Vagina (tissue), 2 donors: Measurements from ENCODE around the gene BEAN1. TPM values are rescaled to one million over a fixed set of nuclear protein-coding genes. Genes with fewer than 3 reads are reported as not detected.

Source experiments
- DNase-seq, 2 donors: peaks; one replicate each; pipeline ENCODE4 v3.0.0-alpha.2; 2017; ENCODE audit errors: extremely low spot score in 2 of 2
- H3K27ac ChIP-seq: fragments of 200-600 bp; sonication (generic); one replicate; pipeline ENCODE4 v1.5.1; 2019
- H3K27me3 ChIP-seq: fragments of 200-600 bp; sonication (generic); one replicate; pipeline ENCODE4 v1.5.1; 2019
- H3K36me3 ChIP-seq, 2 donors: fragments of 200-600 bp; sonication (generic); one replicate each; pipeline ENCODE4 v1.5.1; 2017 to 2019
- H3K4me1 ChIP-seq: fragments of 200-600 bp; sonication (generic); one replicate; pipeline ENCODE4 v1.5.1; 2019
- H3K4me3 ChIP-seq, 2 donors: fragments of 200-600 bp; sonication (generic); 1 replicate in 1 of 2; 2 replicates in 1 of 2; pipeline ENCODE4 v1.5.1; 2016 to 2019
- H3K9me3 ChIP-seq: fragments of 200-600 bp; sonication (generic); one replicate; pipeline ENCODE4 v1.5.1; 2019
- CTCF ChIP-seq, 3 experiments: fragments of 450-650 bp in 2 of 3; fragments of 200-600 bp in 1 of 3; sonication (generic) in 1 of 3; IDR thresholded peaks; one replicate each; pipeline ENCODE4 v1.5.1; 2017 to 2019; ENCODE audit warnings: antibody characterized with exemption in 3 of 3, mild to moderate bottlenecking in 2 of 3, moderate library complexity in 2 of 3
- POLR2A ChIP-seq, 2 donors: fragments of 450-650 bp; IDR thresholded peaks; one replicate each; pipeline ENCODE4 v1.6.1; 2017; ENCODE audit warnings: antibody characterized with exemption in 2 of 2, mild to moderate bottlenecking in 2 of 2, moderate library complexity in 2 of 2
- POLR2AphosphoS5 ChIP-seq, 2 donors: sonication (generic); formaldehyde crosslinking; IDR thresholded peaks; one replicate each; pipeline ENCODE4 v1.9.0; 2017; ENCODE audit warnings: antibody characterized with exemption in 2 of 2, mild to moderate bottlenecking in 2 of 2, low read depth in 1 of 2; ENCODE audit not compliant: insufficient read depth in 1 of 2
- intact Hi-C: fragments of 100-400 bp; cut with DNase I; formaldehyde crosslinking; loops from one replicate; pipeline ENCODE4 v1.15.1; 2023
- total RNA-seq: library from RNA; depleted of rRNA; stranded (reverse); fragments of >200 nt; gene quantifications from one replicate; pipeline ENCODE4 v1.2.3, GENCODE V29; 2016

The BEAN1 gene
- total RNA-seq, 1 donor from 2014 or later = not detected

GRCh38 chr16:66427871-66428681 lies 981 bp downstream of the BEAN1 start:
- no peaks in the 10 kb centered on the region for H3K36me3 ChIP-seq
- no peaks in the 10 kb centered on the region for H3K9me3 ChIP-seq
- peaks cover 23% of the 10 kb centered on the region for H3K4me1 ChIP-seq
- no peak for DNase-seq
- no peak overlapping the region for H3K27ac ChIP-seq
- intact Hi-C loops = no loop called here
- no peaks in the 10 kb centered on the region for H3K27me3 ChIP-seq
- TF ChIP-seq POLR2AphosphoS5 (IDR thresholded peaks at IDR 0.05; ENCODE audit: insufficient read depth in 1 of 2, low read depth in 1 of 2) = no peak
- no peak for TF ChIP-seq CTCF (IDR thresholded peaks at IDR 0.05)
- no peak for TF ChIP-seq POLR2A (IDR thresholded peaks at IDR 0.05)
- peak overlapping the region; percentile 44 to 67 for H3K4me3 ChIP-seq

- H3K9me3 ChIP-seq = no peaks in the 10 kb centered on the region
- intact Hi-C loops = no loop called here
- no peaks in the 10 kb centered on the region for H3K36me3 ChIP-seq
- TF ChIP-seq CTCF (IDR thresholded peaks at IDR 0.05) (no peak), POLR2AphosphoS5 (IDR thresholded peaks at IDR 0.05; ENCODE audit: insufficient read depth in 1 of 2, low read depth in 1 of 2) (no peak), POLR2A (IDR thresholded peaks at IDR 0.05) (no peak)
- H3K4me3 ChIP-seq = no peak overlapping the region
- no peaks in the 10 kb centered on the region for H3K27me3 ChIP-seq
- DNase-seq = peak in 1 of 2 donors; percentile 52
- no peak overlapping the region for H3K27ac ChIP-seq
- peaks cover 23% of the 10 kb centered on the region for H3K4me1 ChIP-seq
These were observed 1.7 kb downstream of the BEAN1 start for GRCh38 chr16:66428682-66429251.

GRCh38 chr16:66429290-66429962 lies 2.3 kb downstream of the BEAN1 start:
- TF ChIP-seq POLR2A (IDR thresholded peaks at IDR 0.05) (no peak), CTCF (IDR thresholded peaks at IDR 0.05) (no peak), POLR2AphosphoS5 (IDR thresholded peaks at IDR 0.05; ENCODE audit: insufficient read depth in 1 of 2, low read depth in 1 of 2) (no peak)
- intact Hi-C loops = no loop called here
- no peaks in the 10 kb centered on the region for H3K9me3 ChIP-seq
- no peaks in the 10 kb centered on the region for H3K27me3 ChIP-seq
- no peak overlapping the region for H3K4me3 ChIP-seq
- no peaks in the 10 kb centered on the region for H3K36me3 ChIP-seq
- peaks cover 23% of the 10 kb centered on the region for H3K4me1 ChIP-seq
- H3K27ac ChIP-seq = no peak overlapping the region
- DNase-seq = peak in 1 of 2 donors; percentile 74

- intact Hi-C loops = no loop called here
- Histone ChIP-seq H3K9me3 (no peaks in the 10 kb centered on the region), H3K4me1 (peaks cover 23% of the 10 kb centered on the region), H3K4me3 (no peak overlapping the region), H3K27me3 (no peaks in the 10 kb centered on the region), H3K27ac (no peak overlapping the region), H3K36me3 (no peaks in the 10 kb centered on the region)
- DNase-seq = peak in 1 of 2 donors; percentile 12
- TF ChIP-seq POLR2A (IDR thresholded peaks at IDR 0.05) (no peak), CTCF (IDR thresholded peaks at IDR 0.05) (no peak), POLR2AphosphoS5 (IDR thresholded peaks at IDR 0.05; ENCODE audit: insufficient read depth in 1 of 2, low read depth in 1 of 2) (no peak)
These were observed 3.1 kb downstream of the BEAN1 start for GRCh38 chr16:66430214-66430613.
